IPS DF 4.7 (cell line): Measurements from ENCODE around the gene FRMD8.

Experiments used
- DNase-seq: peaks from one replicate; pipeline ENCODE4 v3.0.0-alpha.2; 2013; ENCODE audit warnings: low spot score; ENCODE audit errors: extremely low read depth

FRMD8 gene

GRCh38 chr11:65375012-65375411, 11.4 kb upstream of the FRMD8 start:
- no peak for DNase-seq

DNA sequence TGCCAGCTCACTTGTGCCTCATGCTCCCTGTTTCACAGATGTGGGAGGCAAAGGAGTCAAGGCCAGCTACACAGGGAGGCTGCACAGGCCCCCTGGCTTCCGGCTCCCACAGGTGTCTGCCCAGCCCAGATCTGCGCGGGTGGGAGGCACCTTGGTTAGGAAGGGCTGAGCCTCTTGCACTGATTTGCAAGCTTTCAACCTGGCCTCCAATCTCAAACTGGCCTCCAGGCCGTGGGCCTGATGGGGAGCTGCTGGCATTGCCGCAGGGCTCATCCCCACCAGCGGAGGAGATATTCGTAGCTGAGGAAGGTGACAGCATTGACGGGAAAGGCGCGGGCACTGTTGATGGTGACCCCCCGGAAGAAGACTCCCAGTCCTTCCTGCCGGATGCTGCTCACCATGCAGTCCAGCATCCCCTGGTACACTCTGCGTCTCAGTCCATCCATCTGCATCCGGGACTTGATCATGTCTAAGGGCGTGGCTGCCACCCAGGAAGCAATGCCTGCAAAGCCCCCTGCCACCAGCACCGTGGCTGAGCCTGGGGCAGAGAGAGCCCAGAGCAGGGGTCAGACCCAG, 10.2 kb upstream of the FRMD8 start:
- no peak for DNase-seq

DNA sequence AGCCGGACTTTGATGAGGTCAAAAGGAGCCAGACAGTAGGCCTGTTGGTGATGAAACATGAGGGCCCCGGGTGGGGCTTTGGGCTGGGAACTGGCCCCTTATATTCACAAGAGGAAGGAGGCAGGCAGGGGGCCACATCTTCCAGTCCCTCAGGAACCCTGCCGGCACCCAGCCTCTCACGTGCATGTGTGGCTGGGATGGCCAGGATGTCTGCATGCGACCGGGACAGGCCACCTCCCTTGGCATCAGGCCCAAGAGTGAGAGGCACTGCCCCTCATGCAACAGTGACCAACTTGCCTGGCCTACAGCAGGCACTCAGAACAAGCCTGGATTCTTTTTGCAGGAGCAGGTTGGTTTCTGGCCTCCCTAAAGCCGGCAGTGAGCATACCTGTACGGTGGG, 9.4 kb upstream of the FRMD8 start:
- DNase-seq: no peak

- no peak for DNase-seq
Observed at GRCh38 chr11:65377777-65378176, 8.7 kb upstream of the FRMD8 start.

- no peak for DNase-seq
Observed at GRCh38 chr11:65378208-65378927, 8.1 kb upstream of the FRMD8 start.

DNA sequence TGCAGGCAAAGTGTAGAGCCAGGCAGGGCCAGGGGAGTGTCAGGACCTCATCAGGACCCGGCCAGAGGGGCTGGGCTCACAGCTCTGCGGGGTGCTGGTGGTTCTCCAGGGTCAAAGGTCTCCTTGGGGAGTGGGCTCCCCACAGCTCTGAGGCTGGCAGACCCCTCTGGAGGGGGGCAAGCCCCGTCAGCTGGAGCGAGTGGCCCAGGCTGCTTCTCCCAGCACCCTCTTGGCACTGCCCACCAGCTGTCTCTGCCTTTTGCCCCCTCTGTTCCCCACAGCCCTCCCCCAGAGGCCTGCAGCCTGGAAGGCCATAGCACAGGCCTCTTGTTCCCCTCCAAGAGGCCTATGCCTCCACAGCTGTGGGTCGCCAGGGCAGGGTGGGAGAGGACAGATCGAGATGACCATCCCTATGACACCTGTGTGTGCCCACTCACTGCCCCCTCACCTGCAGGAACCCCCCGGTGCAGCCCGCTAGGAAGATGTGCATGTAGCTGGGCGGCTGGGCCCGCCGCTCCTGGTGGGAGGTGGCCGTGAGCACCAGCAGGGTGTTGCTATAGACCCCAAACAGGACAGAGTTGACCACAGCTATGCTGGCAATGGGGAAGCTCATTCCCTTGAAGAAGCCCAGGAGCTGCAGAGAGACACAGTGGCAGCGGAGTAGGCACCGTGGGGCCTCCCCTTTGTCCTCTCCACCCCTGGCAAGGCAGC, 7.4 kb upstream of the FRMD8 start:
- DNase-seq: no peak

DNA sequence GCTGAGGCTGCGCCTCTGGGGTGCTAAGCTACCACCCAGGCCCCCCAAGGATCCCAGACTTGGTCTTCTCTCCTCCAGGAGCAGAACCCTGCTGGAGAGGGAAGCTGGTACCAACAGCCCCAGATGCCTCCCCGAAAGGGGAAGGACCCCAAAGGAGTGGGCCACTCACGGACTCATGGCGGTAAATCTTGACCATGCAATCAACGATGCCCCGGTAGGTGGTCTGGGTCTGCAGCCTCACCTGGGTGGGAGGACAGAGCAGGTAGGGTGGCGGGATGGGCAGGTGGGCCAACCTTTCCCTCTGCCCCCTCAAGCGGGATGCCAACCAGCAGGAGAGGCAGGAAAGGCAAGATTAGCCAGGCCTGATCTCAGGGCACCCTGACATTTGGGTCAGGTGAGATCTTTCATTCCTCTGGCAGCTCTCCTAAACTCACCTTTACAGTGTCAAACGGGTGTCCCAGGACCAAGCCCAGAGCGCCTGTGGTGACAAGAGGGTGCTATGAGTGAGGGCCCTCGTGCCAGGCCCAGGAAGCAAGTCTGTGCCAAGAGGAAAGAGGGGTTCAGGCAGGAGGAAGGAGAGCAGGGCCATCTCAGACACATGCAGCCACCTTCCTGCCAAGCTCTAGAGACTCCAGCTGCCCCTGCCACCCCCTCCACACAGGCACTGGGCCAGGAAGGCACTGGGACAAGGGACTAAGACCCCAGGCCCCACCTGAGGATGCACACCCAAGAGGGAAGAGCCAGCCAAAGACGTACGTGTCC, 6.6 kb upstream of the FRMD8 start:
- DNase-seq: no peak

DNA sequence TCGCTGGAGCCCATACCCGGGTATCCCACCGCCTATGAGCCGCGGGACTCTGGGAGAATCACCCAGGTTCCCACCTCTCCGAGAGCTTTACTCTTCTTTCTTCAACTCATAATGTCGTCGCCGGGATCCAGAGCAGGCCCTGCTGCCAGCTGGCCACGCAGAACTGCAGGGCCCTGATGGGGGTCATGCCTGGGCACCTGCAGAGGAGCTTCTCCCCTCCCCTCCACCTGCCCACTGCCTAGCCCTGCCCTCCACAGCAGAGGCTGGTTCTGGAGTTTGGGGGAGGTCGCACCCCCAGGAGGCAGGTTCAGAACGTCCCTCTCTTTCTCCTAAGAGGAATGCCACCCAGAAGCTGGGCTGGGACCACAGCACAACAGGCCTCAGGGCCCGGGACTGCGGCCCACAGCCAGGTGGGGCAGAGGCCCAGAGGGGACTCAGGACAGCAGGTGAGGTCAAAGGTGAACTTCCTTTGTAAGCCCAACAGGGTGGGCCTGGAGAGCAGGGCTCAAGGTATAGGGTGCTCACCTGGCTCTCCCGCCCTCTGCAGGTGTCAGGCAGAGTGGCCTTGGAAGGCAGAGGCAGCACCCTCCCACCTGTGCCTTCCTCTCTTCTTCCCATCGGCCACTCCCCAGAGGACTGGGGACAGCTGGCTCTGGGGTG, 5.8 kb upstream of the FRMD8 start:
- no peak for DNase-seq

DNA sequence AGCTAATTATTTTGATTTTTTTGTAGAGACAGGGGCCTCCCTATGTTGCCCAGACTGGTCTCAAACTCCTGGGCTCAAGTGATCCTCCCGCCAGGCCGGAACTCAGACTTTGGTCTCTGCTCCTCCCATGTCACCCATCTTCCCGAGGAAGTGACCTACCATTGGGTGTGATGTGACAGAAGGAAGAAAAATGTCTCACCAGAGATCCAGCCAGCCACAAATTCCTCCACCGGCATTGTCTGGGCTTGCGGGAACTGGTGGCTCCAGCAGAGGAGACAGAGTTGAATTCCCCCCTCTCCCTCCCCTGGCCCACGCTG, 4.8 kb upstream of the FRMD8 start:
- DNase-seq: no peak

DNA sequence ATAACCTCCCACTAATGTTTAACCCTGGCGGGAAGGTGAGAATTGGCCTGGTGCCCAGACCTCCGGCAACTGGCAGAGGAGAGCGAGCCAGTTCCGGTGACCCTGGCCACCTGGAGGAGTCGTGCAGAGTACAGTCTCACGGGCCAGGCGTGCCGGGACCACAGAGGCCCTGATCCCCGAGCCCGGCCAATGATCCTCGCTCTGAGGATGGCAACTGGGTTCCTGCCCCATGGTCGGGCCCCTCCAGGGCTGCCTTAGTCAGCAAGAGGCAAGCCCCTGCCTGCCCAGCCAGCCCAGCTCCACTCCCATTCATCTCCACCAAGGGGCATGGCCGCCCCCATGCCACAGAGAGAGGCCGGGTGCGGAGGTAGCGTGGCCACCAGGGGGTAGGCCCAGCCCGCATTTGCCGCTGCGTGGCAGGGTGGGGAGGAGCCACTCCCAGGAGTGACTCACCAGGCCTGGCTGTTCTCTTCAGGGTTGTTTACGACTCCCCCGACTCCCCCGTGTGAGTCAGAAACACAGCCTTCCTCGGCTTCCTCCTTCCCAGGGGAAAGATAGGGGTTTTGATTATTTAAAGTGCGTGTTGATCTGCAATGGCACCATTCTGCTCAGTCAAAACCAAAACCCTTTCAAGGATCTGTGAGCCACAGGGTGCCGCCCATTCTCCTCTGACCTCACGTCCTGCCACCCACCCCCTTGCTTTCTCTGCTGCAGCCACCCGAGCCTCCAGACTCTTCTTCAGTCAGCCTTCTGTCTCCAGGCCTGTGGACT, 4.2 kb upstream of the FRMD8 start, which contains the start of gene SLC25A45:
SLC25A45 (minus strand) TSS at position 614 of the 771 bp plus-strand sequence. CDS start 695 bp downstream, outside the sequence.
- DNase-seq: no peak

GRCh38 chr11:65382804-65383368, 3.6 kb upstream of the FRMD8 start:
- DNase-seq: no peak

DNA sequence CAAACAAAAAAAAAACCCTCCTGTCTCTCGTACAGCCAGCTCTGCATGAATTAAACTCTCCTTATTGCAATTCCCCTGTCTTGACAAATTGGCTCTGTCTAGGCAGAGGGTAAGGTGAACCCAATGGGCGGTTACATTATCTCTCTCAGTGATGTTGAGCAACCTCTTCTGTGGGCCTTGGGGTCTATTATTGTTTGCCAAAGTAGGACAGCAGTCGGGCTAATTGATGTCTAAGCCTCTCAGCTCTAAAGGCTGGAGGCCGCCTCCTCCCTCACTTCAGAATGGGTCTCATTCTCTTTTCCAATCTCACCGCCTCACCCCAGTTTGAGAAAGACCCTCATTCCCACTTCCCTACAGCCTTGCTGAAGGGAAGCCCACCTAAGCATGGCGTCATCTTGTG, 2.7 kb upstream of the FRMD8 start:
- DNase-seq: no peak

DNA sequence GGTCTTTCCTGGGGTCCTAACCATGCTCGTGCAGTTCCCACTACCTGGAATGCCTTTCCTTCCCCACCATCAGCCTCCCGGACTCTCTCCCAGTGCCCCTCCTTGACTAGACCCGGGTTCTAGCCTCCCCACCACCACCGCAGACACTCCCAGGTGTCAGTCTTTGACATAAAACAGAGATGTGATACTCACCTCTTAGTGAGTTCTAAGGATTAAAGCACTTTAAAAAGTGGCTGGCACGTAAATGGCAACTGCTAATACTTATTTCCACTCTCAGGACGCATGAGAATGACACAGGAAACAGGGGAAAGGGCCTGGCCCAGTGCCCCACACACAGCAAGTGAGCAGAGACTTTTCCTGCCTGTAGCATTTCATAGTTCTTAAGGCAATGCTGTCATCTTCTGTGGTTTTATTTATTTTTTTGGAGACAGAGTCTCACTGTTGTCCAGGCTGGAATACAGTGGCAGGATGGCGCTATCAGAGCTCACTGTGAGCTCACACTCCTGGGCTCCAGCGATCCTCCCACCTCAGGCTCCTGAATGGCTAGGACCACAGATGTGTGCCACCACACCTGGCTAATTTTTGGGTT, 2.0 kb upstream of the FRMD8 start:
- DNase-seq: no peak

GRCh38 chr11:65388731-65389130, 2.3 kb downstream of the FRMD8 start:
- no peak for DNase-seq

DNA sequence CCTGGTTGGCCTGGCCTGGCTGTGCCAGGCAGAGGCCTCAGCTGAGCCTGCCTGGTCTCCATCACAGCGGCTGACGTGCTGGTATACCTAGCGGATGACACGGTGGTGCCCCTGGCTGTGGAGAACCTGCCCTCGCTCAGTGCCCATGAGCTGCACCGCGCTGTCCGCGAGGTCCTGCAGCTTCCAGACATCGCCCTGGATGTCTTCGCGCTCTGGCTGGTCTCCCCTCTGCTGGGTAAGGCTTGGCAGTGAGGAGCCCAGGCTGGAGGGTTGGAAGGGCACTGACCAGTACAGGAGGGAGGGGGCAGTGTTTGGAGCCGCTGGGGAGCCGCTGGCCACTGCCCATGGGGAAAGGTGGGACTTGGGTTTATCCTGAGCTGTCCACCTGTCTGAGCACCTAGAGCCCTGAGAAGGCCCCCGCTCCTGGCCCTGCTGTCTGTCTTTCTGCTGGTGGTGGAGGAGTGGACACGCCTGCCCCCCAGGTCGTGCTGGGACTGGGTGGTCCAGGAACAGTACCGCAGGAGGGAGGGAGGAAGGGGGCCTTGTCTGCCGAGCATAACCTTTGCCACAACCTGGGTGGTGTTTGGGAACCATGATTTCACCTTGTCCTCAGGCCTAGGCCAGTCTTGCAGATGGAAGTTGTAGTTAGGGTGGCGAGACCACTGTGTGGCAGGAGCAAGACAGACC, 3.0 kb downstream of the FRMD8 start:
- no peak for DNase-seq

DNA sequence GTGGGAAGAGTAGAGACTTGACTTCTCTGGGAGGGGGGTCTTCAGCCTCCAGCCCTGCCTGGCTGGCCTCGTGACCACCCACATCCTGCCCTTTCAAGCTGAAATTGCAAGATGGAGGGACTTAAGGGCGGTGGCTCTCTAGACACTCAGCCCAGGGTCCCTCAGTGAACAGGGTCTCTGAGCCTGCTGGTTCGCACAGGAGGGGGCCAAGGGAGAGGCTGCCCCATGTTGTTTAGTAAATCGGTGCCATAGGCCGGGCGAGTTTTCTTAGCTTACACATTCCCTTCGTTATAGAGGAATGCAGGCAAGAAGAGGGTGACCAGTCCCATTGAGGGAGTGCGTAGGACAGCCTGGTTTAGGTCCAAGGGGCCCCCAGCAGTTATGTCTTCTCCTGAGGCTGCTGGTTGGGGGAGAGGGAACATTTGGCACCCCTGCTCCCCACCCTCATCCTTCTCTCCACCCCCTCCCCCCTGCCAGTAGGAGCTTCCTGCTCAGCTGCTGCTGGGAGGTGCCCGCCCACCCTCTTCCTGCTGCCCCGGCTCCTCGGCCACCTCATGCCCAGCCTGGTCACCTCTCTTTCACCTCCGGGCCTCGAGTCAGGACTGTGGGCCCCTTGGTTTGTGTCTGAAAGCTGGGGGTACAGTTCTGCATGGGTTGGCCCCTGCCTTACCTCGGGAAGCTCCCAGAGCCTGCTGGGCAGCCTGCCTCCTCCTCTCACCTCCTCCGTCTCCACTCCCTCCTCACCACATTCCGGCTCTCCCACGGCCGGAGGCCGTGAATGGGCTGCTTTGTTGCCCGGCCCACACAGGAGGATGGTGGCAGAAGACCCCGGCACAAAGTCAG, 3.9 kb downstream of the FRMD8 start:
- DNase-seq: no peak

DNA sequence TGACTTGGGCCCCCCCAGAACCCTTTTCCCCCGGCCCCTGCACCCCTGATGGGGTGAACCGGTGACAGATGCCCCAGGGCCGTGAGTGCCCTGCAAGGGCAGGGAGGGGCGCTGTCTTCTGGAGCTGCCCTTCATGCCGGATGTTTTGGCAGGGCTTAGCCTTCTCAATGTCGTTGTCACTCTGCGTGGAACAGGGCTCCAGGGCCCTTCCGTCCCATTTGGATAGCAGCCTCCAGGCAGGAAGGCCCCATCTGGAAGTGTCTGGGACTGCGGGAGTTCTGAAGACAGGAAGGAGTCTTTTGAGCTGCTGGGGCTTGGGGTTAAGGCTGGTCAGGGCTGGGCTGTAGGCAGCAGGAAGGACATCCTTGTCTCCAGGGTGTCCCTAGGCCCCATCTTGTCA, 4.6 kb downstream of the FRMD8 start:
- DNase-seq: no peak

DNA sequence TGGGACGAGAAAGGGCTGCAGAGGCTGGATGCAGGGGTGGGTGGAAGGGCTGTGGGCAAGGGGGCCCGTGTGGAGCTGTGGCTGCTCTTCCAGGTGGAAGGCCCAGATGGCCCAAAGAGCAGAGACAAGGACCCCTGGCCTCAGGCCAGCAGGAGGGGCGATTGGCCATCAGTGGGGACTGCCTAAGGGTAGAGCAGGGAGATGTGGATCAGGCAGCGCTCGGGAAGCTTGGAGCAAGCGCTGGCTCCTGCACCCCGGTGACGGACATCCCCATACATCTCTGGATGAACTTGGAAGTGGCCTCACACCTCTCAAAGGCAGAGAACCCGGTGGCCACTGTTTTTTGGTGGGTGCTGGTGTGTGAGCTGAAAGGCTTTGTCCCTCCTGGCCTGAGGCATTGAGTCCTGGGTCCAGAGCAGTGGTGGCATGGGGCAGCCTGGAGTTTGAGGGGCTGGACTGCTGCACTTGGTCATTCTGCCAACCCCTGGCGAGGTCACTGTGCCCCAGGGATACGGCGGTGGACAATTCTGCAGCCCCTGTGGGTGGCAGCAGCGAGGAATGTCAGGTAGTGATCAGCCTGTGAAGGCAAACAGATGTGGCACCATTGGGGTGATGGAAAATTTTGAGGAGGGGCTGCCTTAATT, 5.9 kb downstream of the FRMD8 start:
- DNase-seq: no peak
